Endodermal cell (in vitro differentiated cells): ENCODE results near the gene SPTB. TPM values are rescaled to one million over a fixed set of nuclear protein-coding genes. Genes with fewer than 3 reads are reported as not detected.

Source experiments
- DNase-seq: peaks from one replicate; pipeline ENCODE4 v3.0.0-alpha.2; 2017
- H3K27ac ChIP-seq: 2 replicates; pipeline ENCODE4 v1.5.1; 2013; ENCODE audit warnings: mild to moderate bottlenecking, low read depth, low read length, moderate library complexity
- H3K27me3 ChIP-seq: 2 replicates; pipeline ENCODE4 v1.6.1; 2013; ENCODE audit warnings: mild to moderate bottlenecking, low read length, moderate library complexity; ENCODE audit not compliant: insufficient read depth, control insufficient read depth, poor library complexity, severe bottlenecking
- H3K36me3 ChIP-seq: 2 replicates; pipeline ENCODE4 v1.7.0; 2013; ENCODE audit warnings: mild to moderate bottlenecking, low read length, moderate library complexity; ENCODE audit not compliant: control insufficient read depth, insufficient read depth
- H3K4me1 ChIP-seq: one replicate; pipeline ENCODE4 v1.7.0; 2013; ENCODE audit warnings: low read length; ENCODE audit not compliant: control insufficient read depth, insufficient read depth
- H3K4me3 ChIP-seq: 2 replicates; pipeline ENCODE4 v1.5.1; 2013; ENCODE audit warnings: mild to moderate bottlenecking, low read length, moderate library complexity
- H3K9ac ChIP-seq: 2 replicates; pipeline ENCODE4 v1.6.1; 2013; ENCODE audit warnings: mild to moderate bottlenecking, low read length, moderate library complexity; ENCODE audit not compliant: poor library complexity, severe bottlenecking; ENCODE audit errors: extremely low read depth
- H3K9me3 ChIP-seq: 2 replicates; pipeline ENCODE4 v1.6.1; 2013; ENCODE audit warnings: mild to moderate bottlenecking, low read length, moderate library complexity; ENCODE audit not compliant: control insufficient read depth
- H3K27ac Mint-ChIP-seq: 2 replicates; pipeline ENCODE4 v1.8.0; 2020; ENCODE audit warnings: mixed read lengths
- H3K27me3 Mint-ChIP-seq: 2 replicates; pipeline ENCODE4 v1.8.0; 2021; ENCODE audit warnings: mild to moderate bottlenecking, mixed read lengths; ENCODE audit not compliant: insufficient read depth
- H3K36me3 Mint-ChIP-seq: 2 replicates; pipeline ENCODE4 v1.8.0; 2020; ENCODE audit warnings: low read depth, mixed read lengths
- H3K4me1 Mint-ChIP-seq: 2 replicates; pipeline ENCODE4 v1.8.0; 2020; ENCODE audit warnings: mixed read lengths
- H3K4me3 Mint-ChIP-seq: 2 replicates; pipeline ENCODE4 v1.8.0; 2020; ENCODE audit warnings: mild to moderate bottlenecking, moderate library complexity, mixed read lengths
- H3K9me3 Mint-ChIP-seq: 2 replicates; pipeline ENCODE4 v1.8.0; 2020; ENCODE audit warnings: mild to moderate bottlenecking, mixed read lengths
- WGBS, 2 experiments: methylation state at CpG; one replicate each; pipeline versions ENCODE4 v1.1.5 to v1.1.7; 2013; ENCODE audit warnings: missing lambda C conversion rate in 2 of 2, mixed read lengths in 1 of 2; ENCODE audit not compliant: insufficient coverage in 1 of 2, insufficient read length in 1 of 2; 5-methylcytosine and 5-hydroxymethylcytosine counted together
- total RNA-seq, 2 donors: library from RNA; stranded (reverse); fragmentation: NEBNext Ultra II Directional in 1 of 2; extraction: Animal tissue kit (Norgen Biotek cat#: 25700) in 1 of 2; gene quantifications; 2 replicates in 1 of 2; 3 replicates in 1 of 2; pipeline ENCODE4 v1.2.1, GENCODE V29; 2021
- TF ChIP-seq, protein P1 (sequence below): fragments of 200-600 bp; sonication (generic); conservative IDR thresholded peaks from 2 replicates; pipeline ENCODE4 v1.5.0; 2021; ENCODE audit warnings: antibody characterized with exemption, mild to moderate bottlenecking

The SPTB gene
- total RNA-seq, 2 donors from 2014 or later: 0.77 to 1.4 TPM

DNA sequence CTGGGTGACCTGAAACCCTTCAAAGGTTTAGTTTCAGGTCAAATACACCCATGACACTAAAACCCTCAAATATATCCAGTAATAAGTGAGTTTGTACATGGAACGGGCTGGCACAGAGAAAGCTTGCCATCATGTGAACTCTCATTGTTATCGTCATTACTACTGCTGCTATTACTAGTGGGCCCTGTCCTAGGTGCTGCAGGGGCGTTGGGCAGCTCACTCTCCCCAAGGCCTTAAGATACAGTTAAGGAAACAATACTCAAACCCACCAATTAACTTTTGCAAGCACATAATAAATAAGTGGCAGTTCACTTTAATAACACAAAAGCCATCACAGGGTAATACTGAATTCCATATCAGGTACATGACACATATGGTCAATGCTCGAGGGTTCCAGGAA, 71.3 kb downstream of the SPTB start:
- no peaks in the 10 kb centered on the region for H3K36me3 ChIP-seq
- Mint-ChIP-seq H3K27me3 (peaks cover 2% of the 10 kb centered on the region), H3K4me1 (no peaks in the 10 kb centered on the region), H3K36me3 (no peaks in the 10 kb centered on the region), H3K27ac (no peak overlapping the region), H3K4me3 (no peak overlapping the region), H3K9me3 (no peaks in the 10 kb centered on the region)
- no peak overlapping the region for H3K4me3 ChIP-seq
- H3K27me3 ChIP-seq: no peaks in the 10 kb centered on the region
- H3K9ac ChIP-seq: no peak overlapping the region
- 93 to 96% methylated on average over 3 to 4 of the region's 4 CpGs for WGBS, 2 experiments
- no peak for DNase-seq
- no peaks in the 10 kb centered on the region for H3K9me3 ChIP-seq
- TF ChIP-seq, protein P1, sequence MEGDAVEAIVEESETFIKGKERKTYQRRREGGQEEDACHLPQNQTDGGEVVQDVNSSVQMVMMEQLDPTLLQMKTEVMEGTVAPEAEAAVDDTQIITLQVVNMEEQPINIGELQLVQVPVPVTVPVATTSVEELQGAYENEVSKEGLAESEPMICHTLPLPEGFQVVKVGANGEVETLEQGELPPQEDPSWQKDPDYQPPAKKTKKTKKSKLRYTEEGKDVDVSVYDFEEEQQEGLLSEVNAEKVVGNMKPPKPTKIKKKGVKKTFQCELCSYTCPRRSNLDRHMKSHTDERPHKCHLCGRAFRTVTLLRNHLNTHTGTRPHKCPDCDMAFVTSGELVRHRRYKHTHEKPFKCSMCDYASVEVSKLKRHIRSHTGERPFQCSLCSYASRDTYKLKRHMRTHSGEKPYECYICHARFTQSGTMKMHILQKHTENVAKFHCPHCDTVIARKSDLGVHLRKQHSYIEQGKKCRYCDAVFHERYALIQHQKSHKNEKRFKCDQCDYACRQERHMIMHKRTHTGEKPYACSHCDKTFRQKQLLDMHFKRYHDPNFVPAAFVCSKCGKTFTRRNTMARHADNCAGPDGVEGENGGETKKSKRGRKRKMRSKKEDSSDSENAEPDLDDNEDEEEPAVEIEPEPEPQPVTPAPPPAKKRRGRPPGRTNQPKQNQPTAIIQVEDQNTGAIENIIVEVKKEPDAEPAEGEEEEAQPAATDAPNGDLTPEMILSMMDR: no peak
- H3K4me1 ChIP-seq: no peaks in the 10 kb centered on the region
- no peak overlapping the region for H3K27ac ChIP-seq

DNA sequence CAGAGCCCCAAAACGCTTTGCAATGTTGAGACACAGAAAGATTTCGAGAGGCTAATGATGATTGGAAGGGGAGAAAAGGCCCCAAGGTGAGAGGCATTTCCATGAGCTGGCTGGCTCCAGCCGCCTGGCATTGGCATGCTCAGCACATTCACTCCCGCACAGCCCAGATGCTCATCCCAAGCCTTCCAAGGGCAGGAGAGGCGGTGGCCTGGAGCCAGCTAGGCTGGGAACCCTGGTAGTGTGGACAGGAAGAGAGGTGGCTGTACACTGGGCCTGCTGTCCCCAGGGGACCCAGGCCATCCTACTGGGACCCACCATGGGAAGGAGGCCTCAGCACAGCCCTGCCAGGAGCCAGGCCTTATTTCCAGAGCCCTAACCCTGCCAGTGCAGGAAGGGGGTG, 72.2 kb downstream of the SPTB start:
- no peak overlapping the region for H3K27ac Mint-ChIP-seq
- WGBS, 2 experiments: 85 to 100% methylated on average over 2 to 5 of the region's 5 CpGs

DNA sequence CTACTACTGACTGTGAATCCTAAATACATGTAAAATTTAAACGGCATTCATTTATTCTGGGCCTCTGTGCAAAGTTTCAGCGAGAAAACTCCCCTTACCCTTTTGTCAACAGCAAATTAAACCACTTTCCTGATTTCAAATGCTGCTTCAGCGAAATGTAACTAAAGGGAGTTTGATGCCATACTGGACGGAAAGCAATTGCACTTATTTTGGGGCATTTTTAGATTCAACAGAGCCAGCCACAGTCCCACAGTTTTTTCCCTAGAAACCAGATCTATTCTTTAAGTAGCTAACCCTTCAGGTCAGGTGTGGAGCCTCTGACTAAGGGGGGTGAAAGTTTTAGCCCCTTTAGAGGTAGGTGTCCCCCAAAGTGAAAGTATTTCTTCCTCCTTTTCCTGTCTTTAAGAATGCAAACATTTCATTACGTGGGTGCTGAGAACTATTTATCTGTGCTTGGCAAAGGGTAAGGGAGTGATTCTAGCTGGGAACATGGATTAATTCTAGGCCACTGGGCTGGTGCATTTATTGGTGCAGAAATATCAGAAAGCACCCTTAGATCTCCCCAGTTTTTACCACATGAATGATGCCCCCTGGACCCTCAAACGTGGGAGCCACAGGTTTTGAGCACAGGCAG, 72.7 kb downstream of the SPTB start:
- H3K4me3 ChIP-seq: no peak overlapping the region
- no peak overlapping the region for H3K27ac ChIP-seq
- TF ChIP-seq, protein P1: no peak
- Mint-ChIP-seq H3K27me3 (no peaks in the 10 kb centered on the region), H3K9me3 (no peaks in the 10 kb centered on the region), H3K4me1 (no peaks in the 10 kb centered on the region), H3K4me3 (no peak overlapping the region), H3K27ac (no peak overlapping the region), H3K36me3 (no peaks in the 10 kb centered on the region)
- no peak for DNase-seq
- H3K27me3 ChIP-seq: no peaks in the 10 kb centered on the region
- 83 to 90% methylated on average over 3 to 6 of the region's 6 CpGs for WGBS, 2 experiments
- H3K9me3 ChIP-seq: no peaks in the 10 kb centered on the region
- no peak overlapping the region for H3K9ac ChIP-seq
- H3K36me3 ChIP-seq: no peaks in the 10 kb centered on the region
- no peaks in the 10 kb centered on the region for H3K4me1 ChIP-seq

More for the DNA sequence above, 72.2 kb downstream of the SPTB start:
- Mint-ChIP-seq H3K9me3 (no peaks in the 10 kb centered on the region), H3K36me3 (no peaks in the 10 kb centered on the region), H3K4me3 (no peak overlapping the region), H3K4me1 (no peaks in the 10 kb centered on the region), H3K27me3 (no peaks in the 10 kb centered on the region)
- H3K27ac ChIP-seq: no peak overlapping the region
- TF ChIP-seq, protein P1: no peak
- no peaks in the 10 kb centered on the region for H3K4me1 ChIP-seq
- no peak overlapping the region for H3K9ac ChIP-seq
- no peaks in the 10 kb centered on the region for H3K36me3 ChIP-seq
- H3K9me3 ChIP-seq: no peaks in the 10 kb centered on the region
- no peak for DNase-seq
- no peaks in the 10 kb centered on the region for H3K27me3 ChIP-seq
- no peak overlapping the region for H3K4me3 ChIP-seq
